ENCODE results near the gene NUP43.

The NUP43 gene

DNA sequence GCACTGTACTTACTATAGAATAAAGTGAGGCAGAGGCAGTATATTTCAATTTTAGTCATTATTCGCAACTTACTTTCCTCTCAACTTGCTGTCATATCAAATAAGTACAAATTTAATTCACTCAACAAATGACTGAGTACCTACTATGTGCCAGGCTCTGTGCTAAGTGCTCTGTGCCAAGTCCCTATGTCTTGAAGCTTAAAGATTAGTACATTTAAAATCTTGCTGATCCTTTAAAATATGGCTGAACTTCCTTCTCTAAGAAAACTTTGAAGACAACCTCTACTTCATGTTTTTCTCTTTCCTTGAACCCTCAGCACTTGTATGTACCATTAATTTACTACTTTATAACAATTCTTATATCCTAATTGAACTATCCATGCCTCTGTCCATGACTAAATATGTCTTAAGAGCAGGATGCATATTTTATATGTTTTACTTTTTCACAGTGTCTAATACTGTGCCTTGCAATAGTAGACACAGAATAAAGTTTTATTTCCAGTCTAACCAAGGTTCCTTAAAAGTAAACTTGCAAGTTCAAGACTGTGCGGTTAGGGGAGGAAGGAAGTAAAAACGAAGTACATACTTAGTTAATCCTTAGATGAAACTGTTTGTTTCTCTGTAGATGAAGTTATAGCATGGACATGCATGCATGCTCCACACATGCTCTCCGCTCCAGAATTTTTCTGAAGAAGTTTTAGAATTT lies 18.4 kb downstream of the NUP43 start:
- H3K27me3 Mint-ChIP-seq (ENCODE audit: low read depth) = no peaks in the 10 kb centered on the region
- peak overlapping the region; percentile 58 for H3K4me3 Mint-ChIP-seq
- H3K36me3 Mint-ChIP-seq (ENCODE audit: low read depth) = peaks cover 43% of the 10 kb centered on the region
- no peaks in the 10 kb centered on the region for H3K9me3 Mint-ChIP-seq
- peak overlapping the region; percentile 80 for H3K27ac Mint-ChIP-seq
- H3K4me1 Mint-ChIP-seq (ENCODE audit: low read depth) = peaks cover 22% of the 10 kb centered on the region
- no peak for DNase-seq (ENCODE audit: low spot score)

DNA sequence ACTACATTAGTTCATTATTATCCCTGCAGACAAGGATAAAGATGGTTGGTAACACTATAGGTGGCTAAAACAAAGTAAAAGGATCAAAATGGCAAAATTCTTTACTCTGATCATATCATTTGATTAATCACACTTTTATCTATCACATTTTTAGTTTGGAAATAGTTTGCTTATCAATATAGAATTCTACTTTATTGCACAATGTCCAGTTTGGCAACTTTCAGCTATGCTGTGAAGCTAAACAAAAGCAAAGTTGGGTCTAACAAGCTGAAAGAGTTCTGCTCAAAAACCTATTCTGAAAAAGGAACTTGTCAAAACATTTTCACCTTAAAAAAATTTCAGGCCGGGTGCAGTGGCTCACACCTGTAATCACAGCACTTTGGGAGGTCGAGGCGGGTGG lies 20.5 kb downstream of the NUP43 start:
- no peak for DNase-seq (ENCODE audit: low spot score)
- H3K27me3 Mint-ChIP-seq (ENCODE audit: low read depth) = no peaks in the 10 kb centered on the region
- H3K4me3 Mint-ChIP-seq = no peak overlapping the region
- H3K4me1 Mint-ChIP-seq (ENCODE audit: low read depth) = peaks cover 22% of the 10 kb centered on the region
- no peak overlapping the region for H3K27ac Mint-ChIP-seq
- peaks cover 42% of the 10 kb centered on the region for H3K36me3 Mint-ChIP-seq (ENCODE audit: low read depth)
- H3K9me3 Mint-ChIP-seq = no peaks in the 10 kb centered on the region

DNA sequence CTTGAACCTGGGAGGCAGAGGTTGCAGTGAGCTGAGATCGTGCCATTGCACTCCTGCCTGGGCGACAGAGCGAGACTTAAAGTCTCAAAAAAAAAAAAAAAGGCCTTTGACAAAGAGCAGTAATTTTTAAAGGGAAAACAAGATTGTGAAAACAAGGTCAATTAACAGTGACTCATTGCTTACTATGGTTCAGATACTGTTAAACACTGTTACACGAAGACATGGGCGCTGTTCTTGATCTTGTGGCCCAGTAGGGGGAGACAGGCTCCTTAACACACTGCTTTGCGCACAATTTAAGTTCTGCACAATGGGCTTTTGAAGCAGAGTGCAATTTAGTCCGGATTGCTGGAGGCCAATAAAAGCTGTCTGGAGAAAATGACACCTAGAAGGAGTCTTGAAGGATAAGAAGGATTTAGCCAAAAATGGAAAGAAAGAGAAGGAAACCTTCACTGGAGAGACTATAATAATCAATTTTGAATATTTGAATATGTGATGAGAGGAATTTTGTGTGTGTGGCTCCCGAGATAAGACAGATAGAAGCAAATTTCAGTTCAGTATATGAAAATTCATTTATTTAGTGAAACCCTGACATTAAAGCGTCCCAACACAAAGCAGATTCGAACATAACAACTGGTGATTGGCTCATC lies 22.4 kb downstream of the NUP43 start:
- no peaks in the 10 kb centered on the region for H3K9me3 Mint-ChIP-seq
- H3K4me1 Mint-ChIP-seq (ENCODE audit: low read depth) = peaks cover 26% of the 10 kb centered on the region
- no peak overlapping the region for H3K4me3 Mint-ChIP-seq
- H3K27ac Mint-ChIP-seq = no peak overlapping the region
- no peaks in the 10 kb centered on the region for H3K27me3 Mint-ChIP-seq (ENCODE audit: low read depth)
- H3K36me3 Mint-ChIP-seq (ENCODE audit: low read depth) = peaks cover 44% of the 10 kb centered on the region
- peak; percentile 44 for DNase-seq (ENCODE audit: low spot score)

DNA sequence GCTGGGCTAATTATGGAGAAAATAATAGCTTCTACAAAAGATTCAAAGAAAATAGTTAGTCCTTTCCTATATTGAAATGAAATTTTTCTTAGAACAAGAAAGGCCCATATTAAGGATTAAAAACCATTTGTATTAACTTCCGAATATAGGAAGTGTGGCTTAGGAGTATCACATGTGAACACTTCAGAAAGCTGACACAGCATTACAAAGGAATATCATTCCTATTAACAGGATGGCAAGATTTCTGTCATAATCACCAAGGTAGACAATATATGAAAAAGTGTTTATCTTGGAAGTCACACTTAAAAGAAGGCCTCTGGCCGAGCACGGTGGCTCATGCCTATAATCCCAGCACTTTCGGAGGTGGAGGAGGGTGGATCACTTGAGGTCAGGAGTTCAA lies 23.1 kb downstream of the NUP43 start:
- H3K27ac Mint-ChIP-seq = no peak overlapping the region
- no peak overlapping the region for H3K4me3 Mint-ChIP-seq
- H3K27me3 Mint-ChIP-seq (ENCODE audit: low read depth) = no peaks in the 10 kb centered on the region
- H3K36me3 Mint-ChIP-seq (ENCODE audit: low read depth) = peaks cover 40% of the 10 kb centered on the region
- no peak for DNase-seq (ENCODE audit: low spot score)
- no peaks in the 10 kb centered on the region for H3K9me3 Mint-ChIP-seq
- H3K4me1 Mint-ChIP-seq (ENCODE audit: low read depth) = peaks cover 26% of the 10 kb centered on the region

DNA sequence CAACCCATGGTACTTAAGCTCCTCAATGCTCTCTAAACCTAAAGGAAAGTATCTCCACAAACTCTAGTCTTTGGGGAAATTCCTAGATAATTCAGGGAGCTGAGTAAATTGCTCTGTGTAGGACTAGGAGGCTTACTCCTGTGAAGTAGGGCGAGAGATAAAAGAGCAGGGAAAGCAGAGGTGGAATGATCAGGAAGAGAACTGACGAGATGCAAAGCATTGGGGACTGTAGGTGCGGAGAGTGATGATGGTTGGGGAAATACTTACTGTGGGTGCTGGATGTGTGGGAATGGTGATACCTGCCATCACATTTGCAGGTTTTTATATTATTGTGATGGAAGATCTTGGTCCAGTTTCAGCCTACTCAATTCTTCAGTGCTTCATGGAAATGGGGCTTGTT lies 26.8 kb downstream of the NUP43 start:
- DNase-seq (ENCODE audit: low spot score) = no peak
- no peaks in the 10 kb centered on the region for H3K9me3 Mint-ChIP-seq
- H3K27me3 Mint-ChIP-seq (ENCODE audit: low read depth) = no peaks in the 10 kb centered on the region
- H3K36me3 Mint-ChIP-seq (ENCODE audit: low read depth) = peaks cover 37% of the 10 kb centered on the region
- H3K4me3 Mint-ChIP-seq = no peak overlapping the region
- H3K27ac Mint-ChIP-seq = no peak overlapping the region
- peaks cover 28% of the 10 kb centered on the region for H3K4me1 Mint-ChIP-seq (ENCODE audit: low read depth)

DNA sequence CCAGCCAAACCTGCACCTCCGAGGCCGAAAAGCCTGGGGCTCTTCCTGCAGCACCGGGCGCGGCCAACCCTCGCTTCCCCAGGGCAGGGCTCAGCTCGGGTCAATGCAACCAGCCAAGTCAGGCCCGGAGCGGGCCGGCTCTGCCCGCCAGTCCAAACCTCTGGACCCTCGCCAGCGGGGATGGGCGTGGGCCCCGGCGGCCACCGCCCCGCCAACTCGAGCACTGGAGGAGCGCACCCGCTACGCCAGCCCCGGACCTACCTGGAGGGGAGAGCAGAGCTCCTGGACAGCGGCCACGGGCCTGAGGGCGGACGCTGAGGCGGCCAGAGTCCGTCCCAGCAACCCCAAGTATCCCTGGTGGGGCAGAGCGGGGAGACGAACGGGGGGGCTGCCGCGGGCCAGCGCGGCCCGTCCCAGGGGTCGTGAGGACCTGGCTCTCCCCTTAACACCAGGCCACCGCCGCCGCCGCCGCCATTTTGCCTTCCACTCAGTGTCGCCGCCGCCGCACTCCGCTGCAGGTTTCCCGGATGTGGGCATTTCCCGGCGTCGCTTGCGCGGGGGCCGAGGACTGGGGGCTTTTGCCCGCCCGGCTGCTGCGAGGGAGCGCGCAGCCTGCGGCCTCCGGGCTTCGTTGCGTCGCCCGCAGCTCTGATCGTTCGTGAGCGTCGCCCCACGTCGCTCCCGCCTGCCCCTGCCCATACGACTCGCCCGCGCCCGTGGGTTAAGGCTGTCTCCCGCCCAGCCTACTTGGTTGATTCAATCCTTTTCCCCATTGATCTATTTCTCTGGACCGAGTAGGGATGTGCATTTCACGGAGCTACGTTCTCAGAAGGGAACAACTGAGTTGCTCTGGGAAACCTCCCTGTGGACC lies 28.5 kb downstream of the NUP43 start, which contains the start of gene LATS1:
TSS of gene LATS1 (minus strand) at position 514 of the 871 bp plus-strand sequence. CDS start 15,975 bp downstream, outside the sequence.
- DNase-seq (ENCODE audit: low spot score) = peak; percentile 93
- Mint-ChIP-seq H3K27me3 (ENCODE audit: low read depth) (no peaks in the 10 kb centered on the region), H3K4me3 (peak within 1 kb of the TSS; percentile 91), H3K27ac (peak within 1 kb of the TSS; percentile 98), H3K9me3 (no peaks in the 10 kb centered on the region), H3K4me1 (ENCODE audit: low read depth) (peaks cover 31% of the 10 kb centered on the region), H3K36me3 (ENCODE audit: low read depth) (peaks cover 36% of the 10 kb centered on the region)

DNA sequence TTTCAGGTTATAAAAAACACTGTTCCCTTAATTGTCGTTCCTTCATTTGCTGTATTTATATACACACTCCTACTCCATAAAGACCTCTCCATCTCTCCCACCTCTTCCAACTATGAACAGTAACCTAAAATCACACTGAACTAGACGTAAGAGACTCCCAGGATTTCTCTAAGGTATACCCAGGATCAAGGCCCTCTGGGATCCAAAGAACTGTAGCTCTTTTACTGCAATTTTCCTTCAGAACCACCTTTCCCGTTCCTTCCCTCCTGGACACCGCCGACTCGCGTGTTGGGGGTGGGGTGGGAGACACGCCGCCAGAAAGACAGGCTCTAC lies 29.1 kb downstream of the NUP43 start:
- Mint-ChIP-seq H3K4me3 (peak overlapping the region; percentile 91), H3K36me3 (ENCODE audit: low read depth) (peaks cover 36% of the 10 kb centered on the region), H3K27me3 (ENCODE audit: low read depth) (no peaks in the 10 kb centered on the region), H3K4me1 (ENCODE audit: low read depth) (peaks cover 31% of the 10 kb centered on the region), H3K27ac (peak overlapping the region; percentile 83), H3K9me3 (no peaks in the 10 kb centered on the region)
- no peak for DNase-seq (ENCODE audit: low spot score)

DNA sequence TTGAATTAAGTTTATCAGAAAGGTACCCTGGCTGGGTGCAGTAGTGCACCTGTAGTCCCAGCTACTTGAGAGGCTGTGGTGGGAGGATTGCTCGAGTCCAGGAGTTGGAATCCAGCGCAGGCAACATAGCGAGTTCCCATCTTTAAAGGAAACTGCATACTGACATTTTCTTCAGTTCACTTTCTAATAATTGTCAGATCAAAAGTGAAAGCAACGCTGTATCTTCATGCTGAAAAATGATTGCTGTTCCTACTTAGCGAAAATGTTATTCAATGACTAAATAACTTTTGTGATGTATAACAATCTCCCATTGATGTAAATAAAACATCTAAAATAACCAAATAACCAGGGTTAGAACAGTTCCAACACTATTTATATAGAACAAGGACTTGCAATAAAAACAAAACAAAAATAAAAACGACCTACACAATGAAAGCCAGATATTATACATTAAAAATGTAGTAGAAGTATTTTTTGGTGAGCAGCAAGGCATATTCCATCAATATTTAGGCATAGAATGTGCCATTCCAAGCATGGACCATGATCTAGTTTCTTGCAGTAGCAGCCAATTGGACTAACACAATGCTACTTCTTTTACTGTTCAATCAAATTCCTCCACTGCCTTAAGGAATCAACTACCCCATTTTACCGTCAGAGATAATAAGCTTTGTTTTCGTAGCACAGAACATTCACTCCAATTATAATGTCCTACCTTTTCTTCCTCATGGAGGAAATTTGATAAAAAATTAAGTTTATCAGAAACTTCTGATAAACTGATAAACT lies 30.0 kb downstream of the NUP43 start:
- peak overlapping the region; percentile 91 for H3K4me3 Mint-ChIP-seq
- H3K27ac Mint-ChIP-seq = peak overlapping the region; percentile 80
- H3K4me1 Mint-ChIP-seq (ENCODE audit: low read depth) = peaks cover 35% of the 10 kb centered on the region
- no peak for DNase-seq (ENCODE audit: low spot score)
- H3K36me3 Mint-ChIP-seq (ENCODE audit: low read depth) = peaks cover 38% of the 10 kb centered on the region
- no peaks in the 10 kb centered on the region for H3K27me3 Mint-ChIP-seq (ENCODE audit: low read depth)
- no peaks in the 10 kb centered on the region for H3K9me3 Mint-ChIP-seq

DNA sequence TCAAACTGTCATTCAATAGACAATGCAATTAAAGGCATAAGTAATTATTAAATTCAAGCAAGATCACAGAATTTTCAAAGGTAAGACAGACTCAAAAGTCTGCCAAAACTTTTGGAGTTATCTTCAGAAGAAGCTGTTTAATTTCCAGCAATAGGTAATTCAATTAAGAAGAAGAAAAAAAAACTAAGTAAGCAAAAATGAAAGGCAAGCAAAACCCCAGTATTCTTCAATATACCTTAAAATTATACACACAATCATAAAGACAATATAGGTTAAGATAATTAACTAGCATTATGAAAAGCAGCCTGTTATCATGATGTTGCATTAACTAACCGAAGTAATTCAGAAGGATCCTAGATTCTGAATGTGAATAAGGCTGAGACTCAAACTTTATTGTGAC lies 31.9 kb downstream of the NUP43 start:
- H3K27ac Mint-ChIP-seq = no peak overlapping the region
- H3K27me3 Mint-ChIP-seq (ENCODE audit: low read depth) = no peaks in the 10 kb centered on the region
- peaks cover 39% of the 10 kb centered on the region for H3K4me1 Mint-ChIP-seq (ENCODE audit: low read depth)
- DNase-seq (ENCODE audit: low spot score) = no peak
- H3K36me3 Mint-ChIP-seq (ENCODE audit: low read depth) = peaks cover 31% of the 10 kb centered on the region
- no peaks in the 10 kb centered on the region for H3K9me3 Mint-ChIP-seq
- no peak overlapping the region for H3K4me3 Mint-ChIP-seq

DNA sequence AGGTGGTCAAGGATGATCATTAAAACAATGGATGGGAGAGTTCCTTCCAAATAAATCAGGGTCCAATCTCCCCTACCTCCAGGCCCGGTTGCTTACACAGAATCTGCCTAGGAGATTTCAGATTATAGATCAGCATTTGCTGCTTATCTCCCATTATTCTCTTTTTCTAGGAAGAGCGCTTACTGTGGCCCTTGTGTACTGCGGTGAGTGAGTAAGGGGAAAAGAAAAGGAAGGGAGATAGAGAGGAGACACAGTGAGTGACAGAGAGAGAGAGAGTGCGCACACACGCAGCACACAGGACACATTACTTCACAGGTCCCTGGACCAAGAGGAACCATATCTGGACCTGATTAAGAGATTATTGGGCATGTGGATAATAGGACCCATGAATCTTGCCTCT lies 34.6 kb downstream of the NUP43 start:
- no peaks in the 10 kb centered on the region for H3K27me3 Mint-ChIP-seq (ENCODE audit: low read depth)
- no peaks in the 10 kb centered on the region for H3K9me3 Mint-ChIP-seq
- DNase-seq (ENCODE audit: low spot score) = no peak
- peaks cover 22% of the 10 kb centered on the region for H3K36me3 Mint-ChIP-seq (ENCODE audit: low read depth)
- H3K4me1 Mint-ChIP-seq (ENCODE audit: low read depth) = peaks cover 45% of the 10 kb centered on the region
- no peak overlapping the region for H3K27ac Mint-ChIP-seq
- no peak overlapping the region for H3K4me3 Mint-ChIP-seq

DNA sequence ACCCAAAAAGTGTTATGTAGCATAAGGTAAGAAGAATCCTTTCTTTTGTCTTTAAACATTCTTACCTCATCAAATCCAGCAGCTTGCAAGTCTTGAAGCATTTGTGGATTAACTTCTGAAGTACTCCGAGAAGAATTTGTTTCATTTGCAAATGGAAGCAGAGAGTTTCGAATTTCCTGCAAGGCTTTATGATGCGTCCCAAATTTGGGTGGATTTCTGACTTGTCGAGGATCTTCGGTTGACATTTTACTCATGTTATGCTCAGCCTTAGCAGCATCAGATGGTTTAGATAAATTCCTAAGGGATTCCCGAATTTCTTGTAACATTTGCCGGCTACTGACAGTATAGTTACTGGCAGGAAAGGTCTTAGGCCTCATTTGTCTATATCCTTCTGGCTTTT lies 44.6 kb downstream of the NUP43 start:
- no peak for DNase-seq (ENCODE audit: low spot score)
- H3K27me3 Mint-ChIP-seq (ENCODE audit: low read depth) = no peaks in the 10 kb centered on the region
- H3K4me3 Mint-ChIP-seq = no peak overlapping the region
- peaks cover 14% of the 10 kb centered on the region for H3K4me1 Mint-ChIP-seq (ENCODE audit: low read depth)
- H3K27ac Mint-ChIP-seq = no peak overlapping the region
- H3K36me3 Mint-ChIP-seq (ENCODE audit: low read depth) = peaks cover 13% of the 10 kb centered on the region
- H3K9me3 Mint-ChIP-seq = no peaks in the 10 kb centered on the region

DNA sequence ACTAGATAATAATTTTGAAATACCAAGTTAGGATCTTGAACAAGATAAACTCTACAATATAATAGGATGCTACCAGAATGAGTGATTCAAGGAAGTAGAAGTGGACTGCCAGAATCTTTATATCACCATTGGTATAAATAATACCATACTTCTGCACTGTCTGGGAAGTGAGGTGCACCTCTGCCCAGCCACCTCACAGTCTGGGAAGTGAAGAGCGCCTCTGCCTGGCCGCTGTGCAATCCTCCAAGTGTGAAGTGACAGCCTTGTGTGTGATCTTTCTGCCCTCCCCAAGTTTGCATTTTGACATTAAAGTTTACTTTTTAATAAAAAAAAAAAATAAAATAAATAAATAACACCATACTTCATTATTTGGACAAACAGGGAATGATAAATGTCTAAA lies 47.2 kb downstream of the NUP43 start:
- Mint-ChIP-seq H3K27me3 (ENCODE audit: low read depth) (no peaks in the 10 kb centered on the region), H3K4me1 (ENCODE audit: low read depth) (peaks cover 15% of the 10 kb centered on the region), H3K9me3 (no peaks in the 10 kb centered on the region), H3K4me3 (no peak overlapping the region), H3K27ac (no peak overlapping the region), H3K36me3 (ENCODE audit: low read depth) (peaks cover 17% of the 10 kb centered on the region)
- DNase-seq (ENCODE audit: low spot score) = no peak

DNA sequence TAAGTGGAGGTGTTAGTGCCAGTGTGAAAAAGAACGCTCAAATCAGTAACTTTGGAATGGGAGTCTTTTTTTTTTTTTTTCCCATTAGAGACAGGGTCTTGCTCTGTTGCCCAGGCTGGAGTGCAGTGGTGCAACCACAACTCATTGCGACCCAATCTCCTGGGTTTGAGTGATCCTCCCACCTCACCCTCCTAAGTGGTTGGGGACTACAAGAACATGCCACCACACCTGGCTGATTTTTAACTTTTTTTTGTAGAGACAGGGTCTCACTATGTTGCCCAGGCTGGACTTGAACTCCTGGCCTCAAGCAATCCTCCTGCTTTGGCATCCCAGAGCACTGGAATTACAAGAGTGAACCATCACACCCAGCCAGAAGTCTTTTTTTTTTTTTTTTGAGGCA lies 48.2 kb downstream of the NUP43 start:
- H3K36me3 Mint-ChIP-seq (ENCODE audit: low read depth) = peaks cover 17% of the 10 kb centered on the region
- H3K27me3 Mint-ChIP-seq (ENCODE audit: low read depth) = no peaks in the 10 kb centered on the region
- peaks cover 15% of the 10 kb centered on the region for H3K4me1 Mint-ChIP-seq (ENCODE audit: low read depth)
- no peaks in the 10 kb centered on the region for H3K9me3 Mint-ChIP-seq
- DNase-seq (ENCODE audit: low spot score) = no peak
- H3K4me3 Mint-ChIP-seq = no peak overlapping the region
- no peak overlapping the region for H3K27ac Mint-ChIP-seq

All from T-helper 2 cell treated with Interferon-gamma antibody and Interleukin-4, amounts not matched to agents 5 μg/mL and 100 μg/mL, for 36 hours (primary cell).